ENCODE measurements around the gene DOC2A.

- TF ChIP-seq CTCF (IDR thresholded peaks at IDR 0.05): no peak
- TF ChIP-seq POLR2A (IDR thresholded peaks at IDR 0.05): no peak
- no peak for TF ChIP-seq EP300 (IDR thresholded peaks at IDR 0.05; ENCODE audit: low read depth)
- no peak for TF ChIP-seq POLR2AphosphoS5 (IDR thresholded peaks at IDR 0.05)
Observed at GRCh38 chr16:30007378-30007895, 3.4 kb downstream of the DOC2A start.
